Hematopoietic multipotent progenitor cell treated with erythropoietin and hydrocortisone succinate and interleukin-3 and kit ligand, for 8 days (in vitro differentiated cells): ENCODE results near the gene SVBP.

Experiments used
- DNase-seq: peaks from one replicate; pipeline ENCODE4 v3.0.0-alpha.2; 2015

Gene SVBP

GRCh38 chr1:42797979-42798378 lies 19.2 kb downstream of the SVBP start:
- DNase-seq, result no peak

- DNase-seq, result no peak
These were observed 19.8 kb downstream of the SVBP start for GRCh38 chr1:42797414-42797813.

DNA sequence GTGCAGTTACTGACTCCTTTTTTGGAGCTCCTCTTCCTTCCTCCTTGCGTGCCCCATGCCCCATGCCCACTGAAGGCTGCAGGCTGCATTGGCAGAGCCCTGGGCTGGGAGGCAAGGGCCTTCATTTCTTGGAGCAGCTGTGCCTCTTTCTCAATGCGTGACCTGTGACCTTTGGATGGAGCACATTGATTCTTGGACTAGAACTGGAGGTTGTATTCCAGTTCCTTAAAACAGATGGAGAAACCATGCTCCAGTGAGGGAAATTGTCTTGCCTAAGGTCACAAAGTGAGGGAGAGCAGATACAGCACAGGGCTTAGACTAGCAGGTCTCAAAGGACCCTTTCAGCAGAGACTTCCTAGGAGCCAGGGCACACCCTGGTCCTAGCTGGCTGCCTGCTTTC lies 23.4 kb downstream of the SVBP start:
- no peak for DNase-seq

GRCh38 chr1:42788021-42788420 lies 29.2 kb downstream of the SVBP start:
- no peak for DNase-seq

DNA sequence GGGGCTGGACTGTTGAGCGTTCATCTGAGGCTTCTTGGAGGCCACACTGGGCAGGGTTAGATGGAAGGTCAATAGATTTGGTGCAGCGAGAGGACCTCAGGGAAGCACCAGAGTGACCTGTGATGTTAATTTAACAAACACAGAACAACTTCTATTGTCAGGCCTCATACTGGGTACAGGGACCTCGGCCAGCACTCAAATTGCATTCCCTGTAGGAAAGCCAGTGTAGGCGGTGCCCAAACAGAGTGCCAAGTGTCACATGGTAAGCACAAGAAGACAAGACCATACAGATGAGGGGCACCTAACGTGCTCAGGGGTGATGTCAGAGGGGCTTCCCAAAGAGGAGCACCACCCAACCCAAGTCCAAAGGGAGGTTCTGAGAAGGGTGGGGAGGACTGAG lies 31.1 kb downstream of the SVBP start:
- no peak for DNase-seq

GRCh38 chr1:42784946-42785693 lies 32.1 kb downstream of the SVBP start, which contains the start of gene TMEM269:
Gene TMEM269, plus strand, starts transcription at chr1:42784991. Its CDS starts 4,903 bp downstream, at chr1:42789894.
- DNase-seq, result no peak

DNA sequence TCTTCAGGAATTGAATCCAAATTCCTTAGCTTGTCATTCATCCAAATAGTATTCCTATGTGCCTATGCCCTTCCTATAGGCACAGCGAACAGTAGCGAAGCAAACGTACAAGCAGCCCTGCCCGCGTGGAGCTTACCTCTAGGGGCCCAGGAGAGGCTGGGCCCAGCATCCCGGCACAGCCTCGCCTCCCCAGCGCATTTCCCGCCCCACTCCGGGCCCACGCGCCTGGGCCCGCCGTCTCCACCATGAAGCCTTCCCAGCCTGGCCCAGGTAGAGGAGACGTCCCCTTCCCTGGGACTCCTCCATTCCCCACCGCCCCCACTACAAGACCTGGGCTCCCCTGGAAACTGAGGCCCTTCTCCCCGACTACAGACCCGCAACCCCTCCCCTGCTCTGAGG lies 32.7 kb downstream of the SVBP start:
- no peak for DNase-seq

DNA sequence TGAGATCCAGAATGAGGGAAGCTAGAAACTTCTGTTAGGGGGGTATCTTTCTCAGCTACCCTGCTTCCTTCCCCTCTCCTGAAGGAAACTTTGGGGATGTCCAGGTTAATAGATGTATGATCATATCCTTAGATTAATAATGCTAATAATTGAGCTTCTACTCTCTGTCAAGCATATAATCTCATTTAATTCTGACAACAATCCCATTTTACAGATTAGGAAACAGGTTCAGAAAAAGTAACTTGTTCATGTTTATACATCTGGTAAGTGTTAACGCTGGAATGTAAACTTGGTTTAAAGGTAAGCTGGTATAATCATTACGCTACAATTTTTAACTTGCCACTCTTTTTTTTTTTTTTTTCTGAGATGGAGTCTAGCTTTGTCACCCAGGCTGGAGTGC lies 34.1 kb downstream of the SVBP start:
- DNase-seq, result no peak

GRCh38 chr1:42780176-42780575 lies 37.0 kb downstream of the SVBP start:
- DNase-seq, result no peak

- DNase-seq, result no peak
These were observed 37.5 kb downstream of the SVBP start for GRCh38 chr1:42779725-42780124.

DNA sequence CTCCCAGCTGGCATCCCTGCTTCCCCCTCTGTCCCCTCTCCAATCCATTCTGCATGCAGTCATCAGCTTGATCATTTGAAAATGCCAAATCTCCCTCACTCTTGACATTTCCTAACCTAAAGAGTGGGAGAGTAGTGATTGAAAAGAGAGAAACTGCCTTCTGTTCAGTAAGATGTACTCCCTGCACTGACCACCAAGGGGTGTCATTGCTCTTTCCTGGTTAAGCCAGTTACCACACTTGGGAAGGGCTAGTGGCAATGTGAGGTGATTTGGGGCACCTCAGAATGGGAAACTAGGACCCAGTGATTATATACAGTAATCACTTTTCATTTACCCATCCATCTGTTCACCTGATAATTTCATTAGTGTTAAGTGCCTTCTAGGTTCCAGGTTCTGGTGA lies 39.3 kb downstream of the SVBP start:
- peak; percentile 73 for DNase-seq

DNA sequence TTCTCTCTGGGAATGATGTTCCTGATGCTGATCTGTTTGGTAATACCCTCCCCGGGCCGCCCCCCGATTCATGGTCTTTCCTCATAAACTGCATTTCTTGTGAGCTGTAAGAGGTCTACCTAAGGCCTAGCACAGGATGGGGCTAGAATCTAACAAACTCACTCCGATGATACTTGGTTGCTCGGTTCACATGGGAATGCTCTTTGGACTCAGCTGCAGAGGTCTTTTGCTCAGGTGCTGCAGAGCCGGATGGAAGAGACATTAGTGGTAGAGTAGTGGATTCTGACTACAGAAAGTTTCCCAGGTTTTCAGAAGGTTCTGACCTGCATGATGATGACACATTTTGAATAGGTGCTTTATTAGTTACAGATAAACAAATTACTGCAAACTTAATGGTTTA lies 40.7 kb downstream of the SVBP start:
- no peak for DNase-seq

- DNase-seq, result no peak
These were observed 42.2 kb downstream of the SVBP start for GRCh38 chr1:42774928-42775526.

- DNase-seq, result no peak
These were observed 43.8 kb downstream of the SVBP start for GRCh38 chr1:42773420-42773819.

DNA sequence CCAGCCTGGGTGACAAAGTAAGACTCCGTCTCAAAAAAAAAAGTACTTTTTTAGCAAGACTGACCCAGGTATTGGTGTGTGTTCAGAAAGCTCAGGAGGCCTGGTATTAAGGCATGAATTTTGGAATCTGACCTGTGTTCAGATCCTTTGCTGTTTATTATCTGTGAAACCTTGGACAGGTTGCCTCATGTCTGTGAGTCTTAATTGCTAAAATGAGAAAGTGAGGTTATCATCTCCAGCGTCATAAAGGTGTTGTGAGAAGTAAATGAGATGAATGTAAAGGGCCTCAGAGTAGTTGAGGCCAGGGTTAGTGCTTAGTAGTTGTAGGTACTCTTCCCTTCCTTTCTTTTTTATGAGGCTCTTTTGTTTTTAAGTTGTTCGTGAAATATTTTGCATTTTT lies 47.4 kb downstream of the SVBP start:
- DNase-seq, result no peak

GRCh38 chr1:42768172-42768571 lies 49.0 kb downstream of the SVBP start:
- no peak for DNase-seq

GRCh38 chr1:42767510-42768000 lies 49.6 kb downstream of the SVBP start:
- peak; percentile 51 for DNase-seq

DNA sequence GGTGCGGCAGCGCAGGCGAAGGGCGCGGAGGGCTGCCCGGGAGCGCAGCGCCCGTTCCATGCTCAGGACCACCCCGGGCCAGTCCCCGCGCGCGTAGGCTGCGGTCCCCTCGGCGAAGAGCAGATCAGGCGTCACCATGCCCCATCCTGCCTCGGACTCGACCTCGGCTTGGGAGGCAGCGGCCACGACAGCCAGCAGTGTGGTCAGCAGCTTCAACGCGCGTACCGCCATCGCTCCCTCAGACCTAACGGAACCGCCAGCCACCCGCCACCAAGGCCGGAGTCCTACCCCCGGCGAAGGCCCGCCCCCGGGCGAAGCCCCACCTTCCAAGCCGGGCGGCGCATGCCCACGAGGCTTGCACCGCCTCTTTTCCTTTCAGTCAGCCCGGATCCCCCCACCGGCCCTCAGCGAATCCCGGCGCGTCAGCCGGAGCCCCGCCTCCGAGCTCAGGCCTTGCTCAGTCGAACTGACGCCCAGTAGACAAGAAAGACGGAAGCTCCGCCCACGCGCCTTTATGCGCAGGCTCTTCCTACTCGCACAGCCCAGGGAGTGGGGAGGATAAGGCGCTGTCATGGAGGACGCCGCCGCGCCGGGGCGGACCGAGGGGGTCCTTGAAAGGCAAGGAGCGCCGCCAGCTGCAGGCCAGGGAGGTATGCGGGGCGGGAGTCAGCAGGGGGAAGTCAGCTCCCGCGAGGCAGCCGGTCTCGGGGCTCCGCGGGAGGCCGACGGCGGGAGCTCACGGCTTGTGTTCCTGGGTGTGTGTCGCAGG lies 50.3 kb downstream of the SVBP start, which contains the start of the genes C1orf50 and P3H1:
TSS of gene C1orf50 (plus strand) at position 509 of the 769 bp plus-strand sequence. CDS start at position 572, 63 bp downstream.
TSS of gene P3H1 (minus strand) at position 288 of the 769 bp plus-strand sequence. CDS start at position 231, 57 bp downstream.
- DNase-seq, result peak; percentile 99

DNA sequence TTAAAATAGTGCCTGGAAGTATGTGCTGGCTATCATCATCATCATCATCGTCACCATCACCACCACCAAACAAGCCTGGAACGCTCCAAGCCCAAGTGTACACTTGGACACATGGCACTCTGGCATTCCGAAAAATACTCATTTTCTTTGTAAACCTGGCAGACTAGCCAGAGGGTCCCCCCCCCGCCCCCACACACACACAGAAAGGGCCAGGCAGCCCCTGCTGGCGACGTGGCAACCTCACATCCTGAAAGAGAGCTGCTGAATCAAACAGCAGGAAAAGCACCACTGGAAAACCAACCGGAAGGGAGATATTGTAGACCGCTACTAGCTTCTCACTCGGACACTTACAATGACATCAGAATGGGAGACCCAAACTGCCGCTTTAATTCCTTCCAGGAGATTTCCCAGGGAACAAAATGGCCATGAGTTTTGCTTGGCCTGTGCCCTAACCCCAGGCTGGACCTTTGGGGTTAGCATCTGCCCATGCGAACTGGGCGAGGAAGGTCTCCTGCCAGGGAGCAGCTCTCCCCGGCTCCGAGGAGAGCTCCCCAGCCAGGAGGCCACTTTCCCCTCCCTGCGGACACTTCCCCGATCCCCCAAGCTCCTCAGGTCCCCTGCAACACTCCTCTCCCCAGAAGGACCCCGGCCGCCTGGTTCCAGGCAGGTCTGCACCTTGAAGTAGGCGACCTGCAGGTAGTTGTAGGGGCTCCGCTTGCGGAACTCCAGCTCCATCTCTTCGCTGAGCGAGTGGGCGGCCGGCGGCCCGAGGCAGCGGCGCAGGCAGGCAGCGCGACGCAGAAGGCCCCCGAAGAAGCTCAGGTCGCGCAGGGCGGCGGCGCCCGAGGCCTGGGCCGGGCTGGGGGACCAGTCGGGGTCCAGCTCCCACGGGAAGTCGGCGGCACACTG lies 51.1 kb downstream of the SVBP start:
- peak; percentile 66 for DNase-seq

GRCh38 chr1:42765269-42765668 lies 51.9 kb downstream of the SVBP start:
- no peak for DNase-seq

DNA sequence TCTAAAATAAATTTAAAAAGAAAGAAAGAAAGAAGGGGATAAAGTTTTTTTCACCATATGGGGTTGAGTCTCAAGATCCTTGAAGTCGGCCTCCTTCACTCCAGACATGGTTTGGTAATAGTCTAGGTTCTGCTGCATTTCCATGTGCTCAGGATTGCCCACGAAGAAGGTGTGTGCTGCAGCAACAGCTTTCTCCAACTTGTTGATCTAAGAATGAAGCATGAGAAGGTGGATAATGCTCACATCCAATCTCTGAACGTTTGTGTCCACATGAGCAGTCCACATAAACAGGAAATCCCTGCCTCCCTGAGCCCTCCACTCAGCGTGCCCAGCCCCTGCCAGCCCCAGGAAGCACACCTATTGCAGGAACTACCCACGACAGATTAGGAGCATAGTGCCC lies 54.9 kb downstream of the SVBP start:
- DNase-seq, result no peak

GRCh38 chr1:42761567-42761966 lies 55.6 kb downstream of the SVBP start:
- DNase-seq, result no peak
